ACHN (cell line): Measurements from ENCODE around the gene TFDP2.
"Not testable (repeated sequence)": the region's sequence is repeated elsewhere in the genome, so short reads cannot be mapped to it uniquely, and the experiment has no call there.

ENCODE experiments used
- DNase-seq: peaks from one replicate; pipeline ENCODE4 v3.0.0-alpha.2; 2015
- in situ Hi-C: cut with HindIII; loops from 2 replicates; pipeline ENCODE4 v1.10.0; 2017; ENCODE audit warnings: low sequenced_read_pairs, low pct_ligation_motif_present, low pct_unique_long_range_greater_than_20kb

TFDP2 gene

DNA sequence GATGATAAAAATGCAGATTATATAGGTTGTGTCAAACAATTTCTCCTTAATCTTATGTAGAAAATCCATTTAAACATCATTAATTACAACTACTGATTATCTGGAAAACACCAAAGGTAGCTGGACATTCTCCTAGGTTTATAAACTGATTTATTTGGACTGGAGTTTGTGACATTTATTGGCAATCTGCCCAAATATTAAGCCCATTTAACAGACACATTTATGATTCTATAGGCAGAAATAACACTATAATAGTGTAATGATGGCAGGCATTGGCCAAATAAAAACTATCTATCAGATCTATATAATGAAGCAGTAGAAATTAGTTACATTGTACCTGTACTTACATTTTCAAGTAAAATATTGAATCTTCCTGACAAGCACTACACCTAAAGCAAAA is 117.8 kb downstream of the TFDP2 start:
- DNase-seq: no peak
- in situ Hi-C loops: no loop called here

DNA sequence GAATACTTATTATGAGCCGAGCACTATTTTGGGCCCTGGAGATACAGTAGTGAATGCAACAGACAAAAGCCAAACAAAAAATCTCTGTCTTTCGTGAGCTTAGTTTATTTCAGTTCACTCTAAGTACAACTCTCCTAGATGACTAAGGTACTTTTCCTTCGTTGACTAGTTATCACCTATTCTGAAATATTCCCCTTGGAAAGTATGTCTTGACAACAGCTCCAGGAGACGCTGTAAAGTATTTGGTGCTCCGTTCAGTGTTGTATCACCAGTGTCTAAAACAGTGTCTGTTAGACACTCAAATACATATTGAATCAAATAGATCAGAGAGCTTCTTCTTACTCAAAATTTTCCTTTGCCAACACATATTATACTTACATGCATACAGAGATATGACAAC is 119.6 kb downstream of the TFDP2 start:
- no peak for DNase-seq
- in situ Hi-C loops: no loop called here

DNA sequence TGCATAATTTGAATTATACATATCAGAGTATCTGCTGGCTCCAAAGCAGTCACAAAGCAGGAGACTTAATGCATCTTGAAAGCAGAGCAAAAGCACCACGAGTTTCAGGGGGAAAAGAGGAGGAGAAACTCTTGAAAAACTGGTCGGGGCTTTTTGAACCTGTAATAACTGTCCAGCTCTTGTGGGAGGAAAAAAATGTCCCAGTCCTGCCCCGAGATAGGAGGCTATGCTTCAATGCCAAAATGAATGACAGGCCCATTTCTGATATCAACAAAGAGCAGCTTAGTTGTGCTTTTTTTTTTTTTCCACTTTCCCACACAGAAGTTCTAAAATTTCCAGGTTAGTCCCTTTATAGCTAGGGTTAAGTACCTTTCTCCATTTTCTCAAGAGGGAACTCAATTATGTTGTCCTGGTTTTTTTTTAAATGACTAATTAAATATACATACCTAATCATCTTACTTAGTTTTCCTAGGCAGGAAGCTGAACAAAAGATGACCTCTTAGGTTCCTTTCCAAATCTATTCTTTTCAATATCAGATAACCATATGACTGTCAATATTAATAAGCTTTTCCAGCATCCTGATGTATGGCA is 120.2 kb downstream of the TFDP2 start:
- no peak for DNase-seq
- in situ Hi-C loops: no loop called here

DNA sequence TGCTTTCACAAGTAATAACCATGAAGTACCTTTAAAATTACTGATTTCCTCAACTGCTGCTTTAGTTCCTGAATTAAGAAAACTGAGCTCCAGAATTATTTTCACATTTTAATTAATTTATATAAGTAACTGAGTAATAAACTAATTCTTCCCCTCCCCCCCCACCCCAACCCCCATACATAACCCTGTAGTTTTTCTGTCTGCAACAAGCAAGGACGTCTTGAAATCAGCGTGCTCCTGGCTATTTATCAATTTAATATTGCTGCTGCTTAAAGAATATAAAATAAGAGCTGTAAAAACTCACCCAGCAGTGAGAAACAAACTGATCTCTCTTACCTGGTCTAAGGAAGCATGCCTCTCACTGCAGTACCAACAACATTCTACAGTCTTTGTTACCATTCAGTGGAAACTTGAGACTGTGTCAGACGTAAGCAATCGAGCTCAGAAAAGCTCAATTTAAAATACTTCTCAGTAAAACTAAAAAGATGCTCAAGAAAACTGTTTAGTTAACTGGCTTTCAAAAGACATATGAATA is 121.0 kb downstream of the TFDP2 start:
- in situ Hi-C loops: no loop called here
- peak; percentile 75 for DNase-seq

DNA sequence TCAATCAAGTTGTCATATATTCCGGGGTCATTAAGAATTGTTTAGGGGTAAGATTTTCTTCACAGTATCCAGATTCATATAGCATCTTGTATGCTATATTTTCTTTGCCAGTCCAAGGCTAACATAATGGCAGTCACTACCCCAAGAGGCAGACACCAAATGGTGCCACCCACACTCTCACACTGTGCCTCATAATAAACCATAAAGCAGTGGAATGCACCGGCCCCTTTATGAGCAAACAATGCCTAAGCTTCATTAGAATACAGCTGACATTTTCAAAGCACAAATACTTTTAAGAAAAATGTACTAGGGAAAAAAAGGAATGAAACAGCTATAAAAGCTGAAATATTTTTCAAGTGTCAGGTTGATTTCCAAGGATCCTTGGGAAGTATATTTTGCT is 121.6 kb downstream of the TFDP2 start:
- in situ Hi-C loops: no loop called here
- peak; percentile 14 for DNase-seq

DNA sequence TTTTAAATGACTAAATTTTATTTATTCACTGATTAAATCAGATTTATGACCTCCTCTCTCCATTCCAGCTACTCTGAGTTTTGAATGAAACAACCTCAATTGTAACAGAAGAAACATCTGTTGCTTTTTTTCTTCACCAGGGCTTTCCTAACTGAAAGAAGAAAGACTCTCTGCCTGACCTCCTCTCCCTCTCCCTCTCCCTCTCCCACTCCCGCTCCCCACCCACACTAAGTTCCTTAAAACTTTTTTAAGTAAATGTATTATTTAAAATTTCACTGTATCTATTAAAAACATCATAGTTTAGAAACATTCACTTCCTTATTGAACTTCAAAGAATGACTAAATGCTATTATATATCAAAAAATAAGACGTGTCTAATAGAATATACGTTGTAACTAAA is 122.0 kb downstream of the TFDP2 start:
- in situ Hi-C loops: no loop called here
- DNase-seq: no peak

DNA sequence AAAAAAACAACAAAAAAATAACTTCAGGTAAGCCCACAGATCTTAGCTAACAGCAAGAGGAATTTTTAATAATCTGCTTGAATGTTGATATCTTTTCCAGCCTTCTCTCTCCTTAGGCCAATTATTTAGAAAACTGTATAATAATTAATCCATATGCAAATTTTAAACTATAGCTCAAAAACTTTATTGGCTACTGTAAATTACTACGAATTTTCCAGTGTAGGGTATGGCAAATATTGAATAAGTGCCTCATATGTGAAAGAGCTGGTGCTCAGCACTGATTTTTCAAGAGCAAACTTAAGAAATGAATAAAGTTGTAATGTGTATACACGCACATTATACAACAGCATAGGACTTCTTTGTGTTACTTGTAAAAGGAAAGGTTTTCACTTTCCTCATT is 123.0 kb downstream of the TFDP2 start:
- no peak for DNase-seq
- in situ Hi-C loops: no loop called here

DNA sequence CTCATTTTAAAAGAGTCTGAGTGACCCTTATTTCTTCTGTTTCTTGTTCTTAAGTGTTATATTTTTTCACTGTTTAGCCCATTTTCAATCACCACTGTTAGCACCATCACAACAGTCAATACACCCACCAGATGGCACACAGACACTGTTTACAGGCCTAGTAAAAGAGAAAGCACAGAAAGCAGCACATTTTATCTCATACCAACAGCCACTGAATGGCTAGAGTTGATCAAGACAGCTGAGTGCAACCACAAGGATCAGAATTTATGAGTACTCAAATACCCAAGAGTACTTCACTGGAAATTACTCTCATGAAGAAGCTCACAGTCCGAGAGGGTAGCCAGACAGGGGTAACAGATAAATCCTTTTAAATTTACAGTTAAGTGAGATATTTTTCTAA is 127.0 kb downstream of the TFDP2 start:
- peak; percentile 24 for DNase-seq
- in situ Hi-C loops: no loop called here

DNA sequence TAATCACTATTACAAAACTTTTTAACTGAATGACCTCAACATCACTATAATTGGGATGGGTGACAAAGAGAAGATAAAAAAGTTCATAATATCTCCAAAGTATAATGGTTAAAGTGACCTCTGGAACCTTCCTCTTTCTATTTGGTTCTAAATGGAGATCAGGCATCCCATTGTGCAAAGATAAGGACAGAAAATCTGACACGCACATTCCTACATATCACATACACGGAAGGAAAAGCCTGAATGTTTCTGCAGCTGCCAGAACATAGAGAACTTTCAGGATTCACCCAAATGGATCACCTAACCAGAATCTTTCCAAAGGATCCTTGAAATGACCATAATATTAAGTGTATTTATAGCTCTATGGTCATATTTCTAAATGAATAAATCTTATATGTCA is 128.2 kb downstream of the TFDP2 start:
- DNase-seq: no peak
- in situ Hi-C loops: no loop called here

DNA sequence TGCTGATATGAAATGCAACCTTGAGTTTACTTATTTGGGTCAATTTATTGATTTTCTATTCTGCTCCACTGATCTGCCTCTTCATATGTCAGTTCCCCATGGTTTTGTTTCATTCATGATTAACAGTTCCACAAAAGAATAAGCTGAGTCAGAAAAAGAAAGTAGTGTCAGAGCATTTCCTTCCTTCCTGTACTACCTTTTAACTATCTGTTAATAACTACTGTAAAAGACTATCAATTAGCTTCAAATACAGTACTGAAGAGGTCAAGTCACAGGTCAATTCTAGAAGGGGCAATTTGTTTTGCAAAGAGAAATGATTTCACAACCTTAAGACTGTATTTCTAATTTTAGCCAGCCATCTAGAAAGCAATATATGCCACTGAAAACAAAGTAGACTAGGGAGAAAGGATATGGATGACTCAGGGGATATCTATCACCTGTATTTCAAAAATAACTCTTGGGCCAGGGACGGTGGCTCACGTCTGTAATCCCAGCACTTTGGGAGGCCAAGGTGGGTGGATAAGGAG is 129.5 kb downstream of the TFDP2 start:
- in situ Hi-C loops: no loop called here
- no peak for DNase-seq

DNA sequence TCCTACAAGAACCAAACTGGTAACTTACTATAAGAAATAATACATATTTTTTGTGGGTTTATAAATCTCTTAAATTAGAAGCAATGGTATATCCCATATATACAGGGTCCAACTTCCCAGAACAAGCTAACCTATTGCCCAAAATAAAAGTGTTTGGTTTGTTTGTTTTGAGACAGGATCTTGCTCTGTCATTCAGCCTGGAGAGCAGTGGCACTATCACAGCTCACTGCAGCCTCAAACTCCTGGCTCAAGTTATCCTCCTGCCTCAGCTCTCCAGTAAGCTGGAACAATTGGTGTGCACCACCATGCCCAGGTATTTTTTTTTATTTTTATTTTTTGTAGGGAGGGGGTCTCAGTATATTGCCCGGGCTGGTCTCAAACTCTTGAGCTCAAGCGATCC is 135.4 kb downstream of the TFDP2 start:
- in situ Hi-C loops: no loop called here
- DNase-seq: no peak

DNA sequence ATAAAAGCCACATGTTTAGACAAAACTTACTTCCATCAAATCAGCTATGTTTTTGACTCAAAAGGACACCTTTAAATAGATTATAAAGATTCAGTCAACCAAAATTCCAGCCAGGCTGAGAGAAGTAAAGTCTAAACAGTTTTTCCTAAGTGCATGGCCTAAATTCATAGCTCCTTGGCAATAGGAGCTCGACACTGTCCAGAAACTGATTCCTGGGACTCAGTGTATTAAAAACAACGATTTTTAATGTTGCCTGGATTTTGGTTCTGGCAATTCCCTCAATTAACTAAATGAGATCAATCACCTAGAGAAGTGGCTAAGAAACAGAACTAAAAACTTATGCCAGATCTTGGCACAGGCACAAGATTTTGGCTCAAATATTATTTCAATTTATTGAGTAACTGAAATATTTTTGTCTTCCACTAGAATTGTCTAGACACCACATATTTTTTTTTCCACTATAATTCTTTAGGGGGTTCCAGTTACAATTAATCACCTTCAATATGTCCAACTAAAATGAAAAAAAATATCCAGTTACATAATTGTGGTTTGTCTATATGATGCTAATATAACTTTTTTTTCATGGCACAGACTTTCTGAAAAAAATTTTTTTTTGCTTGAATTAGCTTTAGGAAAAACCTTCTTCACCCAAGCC is 135.9 kb downstream of the TFDP2 start:
- no peak for DNase-seq
- in situ Hi-C loops: no loop called here

DNA sequence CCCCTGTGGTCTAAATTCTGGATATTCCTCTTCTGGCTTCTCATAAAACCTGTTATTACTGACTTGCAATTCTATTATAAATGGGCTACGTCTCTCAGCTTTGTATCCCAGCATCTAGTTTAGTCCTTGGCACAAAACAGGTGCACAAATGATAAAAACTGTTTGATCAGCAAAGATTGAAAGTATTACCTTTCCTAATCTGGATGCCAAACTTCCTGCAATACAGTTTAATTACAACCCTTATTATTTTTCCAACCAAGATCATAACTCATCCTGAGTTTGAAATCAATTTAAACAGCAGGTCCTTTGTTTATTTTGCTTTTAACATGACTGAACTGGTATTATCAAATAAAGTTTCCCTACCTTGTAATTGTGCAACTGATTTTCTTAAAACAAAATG is 140.3 kb downstream of the TFDP2 start:
- no peak for DNase-seq
- in situ Hi-C loops: no loop called here

DNA sequence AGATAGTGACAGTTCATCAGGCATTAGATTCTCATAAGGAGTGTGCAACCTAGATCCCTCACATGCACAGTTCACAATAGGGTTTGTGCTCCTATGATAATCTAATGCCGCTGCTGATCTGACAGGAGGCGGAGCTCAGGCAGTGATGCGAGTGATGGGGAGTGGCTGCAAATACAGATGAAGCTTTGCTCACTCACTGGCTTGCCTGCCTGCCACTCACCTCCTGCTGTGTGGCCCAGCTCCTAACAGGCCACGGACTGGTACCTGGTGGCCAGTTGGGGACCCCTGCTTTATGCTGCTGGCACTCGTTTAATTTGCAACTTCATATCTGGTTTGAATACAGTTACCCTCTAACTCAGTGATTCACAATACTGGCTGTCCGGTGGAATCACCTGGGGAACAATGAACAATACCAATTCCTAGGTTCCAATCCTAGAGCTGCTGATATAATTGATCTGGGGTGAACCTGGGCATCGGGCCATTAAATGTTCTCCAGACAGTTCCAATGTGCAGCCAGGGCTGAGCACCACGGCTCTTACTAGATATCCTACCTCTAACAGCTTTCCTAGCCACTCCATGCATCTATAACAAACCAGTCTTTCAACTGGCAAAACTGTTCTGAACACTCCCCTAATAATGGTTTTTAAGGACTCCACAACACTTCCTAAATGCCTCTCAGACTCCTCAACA is 141.5 kb downstream of the TFDP2 start:
- DNase-seq: no peak
- in situ Hi-C loops: no loop called here

DNA sequence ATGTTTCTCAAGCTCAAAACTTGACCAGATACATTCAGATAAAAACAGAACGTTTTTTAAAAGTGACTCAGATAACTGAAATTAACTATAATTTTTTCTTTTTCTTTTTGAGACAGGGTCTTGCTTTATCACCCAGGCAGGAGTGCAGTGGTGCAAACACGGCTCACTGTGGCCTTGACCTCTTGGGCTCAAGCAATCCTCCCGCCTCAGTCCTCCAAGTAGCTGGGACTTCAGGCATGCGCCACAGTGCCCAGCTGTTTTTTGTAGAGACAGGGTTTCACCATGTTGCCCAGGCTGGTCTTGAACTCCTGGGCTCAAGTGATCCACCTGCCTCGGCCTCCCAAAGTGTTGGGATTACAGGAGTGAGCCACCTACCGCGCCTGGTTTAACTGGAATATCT is 144.4 kb downstream of the TFDP2 start:
- in situ Hi-C loops, DNase-seq: not testable (repeated sequence)

DNA sequence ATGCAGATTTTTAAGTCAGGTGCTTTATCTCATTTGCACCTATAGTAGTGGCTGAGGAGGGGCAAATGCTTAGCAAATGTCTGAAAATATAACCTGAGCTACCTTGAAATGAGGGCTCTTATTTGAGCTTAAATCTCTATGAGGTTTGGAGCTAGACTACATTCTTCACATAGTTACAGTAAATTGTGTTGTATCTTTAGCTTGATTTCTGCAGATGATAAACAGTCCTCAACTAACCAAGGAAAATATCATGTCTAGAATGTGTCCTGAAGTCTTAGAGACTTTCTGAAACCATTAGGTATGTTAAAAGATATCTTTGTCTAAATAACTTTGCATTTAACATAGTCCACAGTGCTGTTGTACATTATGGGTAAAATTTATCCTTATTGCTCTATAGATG is 145.3 kb downstream of the TFDP2 start:
- DNase-seq: no peak
- in situ Hi-C loops: no loop called here

DNA sequence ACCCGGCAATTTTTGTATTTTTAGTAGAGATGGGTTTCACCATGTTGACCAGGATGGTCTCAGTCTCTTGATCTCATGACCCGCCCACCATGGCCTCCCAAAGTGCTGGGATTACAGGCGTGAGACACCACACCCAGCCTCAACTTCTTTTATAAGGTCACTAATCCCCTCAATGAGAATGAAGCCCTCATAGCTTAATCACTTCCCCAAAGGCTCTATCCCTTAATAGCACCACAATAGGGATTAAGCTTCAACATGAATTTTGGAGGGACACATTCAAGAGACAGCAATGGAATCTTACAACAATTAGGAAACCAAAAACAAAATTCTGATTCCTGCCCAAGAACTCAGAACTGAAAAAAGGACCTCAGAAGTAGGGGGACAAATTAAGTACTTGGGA is 146.1 kb downstream of the TFDP2 start:
- DNase-seq: no peak
- in situ Hi-C loops: no loop called here

DNA sequence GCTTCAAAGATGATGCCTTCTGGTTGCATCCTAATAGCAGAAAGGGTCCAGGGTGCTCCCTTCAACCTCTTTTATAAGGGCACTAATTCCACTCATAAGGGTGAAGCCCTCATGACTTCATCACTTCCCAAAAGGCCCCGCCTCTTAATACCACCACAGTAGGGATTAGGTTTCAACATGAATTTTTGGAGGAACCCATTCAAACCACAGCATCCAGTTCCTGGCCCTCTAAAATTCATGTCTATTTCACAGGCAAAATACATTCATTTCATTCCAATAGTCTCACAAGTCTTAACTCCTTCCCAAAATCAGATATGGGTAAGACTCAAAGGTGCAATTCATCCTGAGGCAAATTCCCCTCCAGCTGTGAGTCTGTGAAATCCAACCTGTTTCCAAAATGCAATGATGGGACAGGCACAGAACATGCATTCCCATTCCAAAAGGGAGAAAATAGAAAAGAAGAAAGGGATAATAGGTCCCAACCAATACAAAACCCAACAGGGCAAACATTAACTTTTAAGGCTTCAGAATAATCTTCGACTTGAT is 148.9 kb downstream of the TFDP2 start:
- in situ Hi-C loops: no loop called here
- no peak for DNase-seq

DNA sequence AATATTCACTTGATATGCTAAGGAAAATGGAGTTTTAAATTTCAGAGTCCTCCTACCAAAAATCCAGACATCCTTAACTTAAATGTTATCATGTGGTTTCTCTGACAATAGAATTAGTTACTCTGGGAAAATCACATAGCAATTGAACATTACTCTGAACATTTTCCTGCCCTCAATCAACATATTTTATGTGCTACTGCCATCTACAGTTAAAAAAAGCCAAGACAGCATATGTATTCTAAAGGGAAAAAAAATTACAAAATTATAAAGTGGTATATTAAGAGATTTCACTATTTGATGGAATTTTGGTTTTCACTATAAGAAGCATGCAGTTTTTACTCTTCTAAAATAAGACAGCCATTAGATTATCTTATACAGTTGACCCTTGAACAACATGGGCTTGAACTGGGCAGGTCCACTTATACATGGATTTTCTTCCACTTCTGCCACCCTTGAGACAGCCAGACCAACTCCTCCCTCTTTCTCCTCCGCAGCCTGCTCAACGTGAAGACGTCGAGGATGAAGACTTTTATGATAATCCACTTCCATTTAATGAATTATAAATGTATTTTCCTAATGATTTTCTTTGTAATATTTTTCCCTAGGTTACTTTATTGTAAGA is 150.6 kb downstream of the TFDP2 start:
- in situ Hi-C loops: no loop called here
- peak; percentile 38 for DNase-seq
